GM19467 (cell line): ENCODE results near the gene AQP2.
"Not testable (repeated sequence)": the region's sequence is repeated elsewhere in the genome, so short reads cannot be mapped to it uniquely, and the experiment has no call there.

Experiments
- ATAC-seq: cut with Tn5 transposase; IDR thresholded peaks from one replicate; pipeline ENCODE4 v1.9.1; 2021; ENCODE audit warnings: mild to moderate bottlenecking, moderate library complexity; ENCODE audit not compliant: unreplicated experiment

Gene AQP2

DNA sequence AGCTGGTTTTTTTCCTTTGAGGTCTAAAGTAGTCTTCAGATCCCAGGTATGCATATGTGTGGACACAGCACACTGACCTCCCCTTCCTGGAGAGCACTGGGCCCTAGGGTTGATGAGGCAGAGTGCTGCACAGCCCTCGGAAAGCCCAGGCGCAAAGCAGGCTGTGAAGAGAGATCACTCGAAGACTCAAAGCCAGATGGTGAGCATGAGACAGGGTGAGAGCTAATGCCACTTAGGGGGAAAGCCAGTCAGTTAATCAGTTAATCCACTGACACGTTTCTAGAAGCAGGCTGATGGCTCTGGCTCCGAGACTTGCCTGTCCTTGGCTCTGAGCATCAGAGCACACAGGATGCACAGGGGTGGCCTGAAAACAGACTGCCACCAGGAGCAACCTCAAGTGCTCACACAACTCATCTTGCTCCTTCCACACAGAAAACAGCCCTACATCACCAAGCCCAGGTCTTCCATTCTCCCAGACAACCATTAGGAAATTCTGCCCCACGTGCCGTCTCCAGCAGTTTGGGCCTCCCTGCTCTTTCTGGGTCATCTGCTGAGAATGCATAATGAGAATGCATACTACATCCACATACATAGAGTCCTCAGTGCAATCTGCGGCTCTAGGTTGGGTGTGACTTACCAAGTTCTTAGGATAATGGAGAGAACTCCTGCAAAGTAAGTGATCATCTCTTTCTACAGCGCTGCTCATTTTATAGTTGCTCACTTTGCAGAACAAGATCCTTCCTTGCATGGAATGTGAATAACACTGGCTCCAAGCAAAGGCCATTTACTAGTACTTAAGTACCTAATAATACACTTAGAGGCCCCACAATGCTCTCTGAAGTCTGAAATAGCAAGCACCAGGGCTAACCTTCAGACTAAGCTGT, 34.2 kb downstream of the AQP2 start:
- ATAC-seq, result no peak

DNA sequence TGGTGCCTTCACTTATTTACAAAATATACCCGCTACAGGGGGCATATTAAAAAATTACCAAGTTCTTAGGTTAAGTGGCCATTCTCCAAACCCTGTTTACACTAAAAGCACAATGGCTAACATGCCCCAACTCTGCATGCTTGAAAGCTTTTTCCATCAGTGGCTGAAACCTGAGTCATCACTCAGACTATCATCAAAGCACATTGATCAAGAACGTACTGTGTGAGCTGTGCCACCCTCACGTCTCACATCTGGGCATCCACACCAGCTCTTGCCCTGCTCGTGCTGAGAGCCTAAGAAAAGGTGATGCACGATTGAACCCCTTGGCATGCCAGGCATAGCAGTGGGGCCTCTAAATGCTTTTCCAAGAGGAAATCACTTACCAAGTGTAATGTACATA, 35.4 kb downstream of the AQP2 start:
- ATAC-seq, result no peak

DNA sequence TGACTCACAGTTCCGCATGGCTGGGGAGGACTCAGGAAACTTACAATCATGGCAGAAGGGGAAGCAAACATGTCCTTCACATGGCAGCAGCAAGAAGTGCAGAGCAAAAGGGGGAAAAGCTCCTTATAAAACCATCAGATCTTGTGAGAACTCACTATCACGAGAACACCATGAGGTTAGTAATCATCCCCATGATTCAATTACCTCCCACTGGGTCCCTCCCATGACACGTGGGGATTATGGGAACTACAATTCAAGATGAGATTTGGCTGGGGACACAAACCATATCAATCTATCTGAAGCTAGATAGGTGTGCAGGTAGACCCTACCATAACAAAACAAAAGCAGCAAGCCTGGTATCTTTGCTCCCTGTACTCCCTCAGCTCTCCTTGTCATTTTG, 35.9 kb downstream of the AQP2 start:
- ATAC-seq, result not testable (repeated sequence)

DNA sequence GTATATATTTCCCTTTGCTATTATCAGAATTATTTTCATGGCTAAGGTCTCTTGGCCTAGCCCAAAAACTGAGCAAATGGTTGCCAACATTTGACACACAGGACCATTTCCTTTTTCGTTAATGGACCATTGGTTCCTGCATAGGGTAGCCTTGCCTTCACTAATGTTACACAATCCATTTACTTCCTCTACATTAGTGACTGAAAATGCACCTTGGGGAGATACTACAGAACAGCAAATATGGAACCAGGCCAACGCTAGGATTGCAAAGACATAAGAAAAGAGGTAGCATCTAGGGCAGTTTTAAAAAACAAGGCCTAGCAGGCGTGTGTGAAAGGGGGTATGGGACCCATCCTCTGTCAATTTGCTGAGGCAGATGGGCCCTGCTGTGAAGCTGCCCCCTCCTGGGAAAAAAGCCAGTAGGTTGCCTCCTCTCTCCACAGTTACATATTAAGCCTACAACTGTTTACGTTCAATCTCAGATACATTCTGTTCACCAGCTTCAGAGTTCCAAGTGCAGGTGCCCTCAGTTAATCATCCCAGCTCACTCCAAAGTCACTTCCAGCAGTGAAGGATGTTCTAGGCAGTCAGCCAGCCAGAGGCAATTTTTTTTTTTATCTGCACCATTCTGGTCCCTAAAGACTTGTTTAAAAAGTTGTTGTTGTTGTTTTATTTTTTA, 37.2 kb downstream of the AQP2 start:
- no peak for ATAC-seq

DNA sequence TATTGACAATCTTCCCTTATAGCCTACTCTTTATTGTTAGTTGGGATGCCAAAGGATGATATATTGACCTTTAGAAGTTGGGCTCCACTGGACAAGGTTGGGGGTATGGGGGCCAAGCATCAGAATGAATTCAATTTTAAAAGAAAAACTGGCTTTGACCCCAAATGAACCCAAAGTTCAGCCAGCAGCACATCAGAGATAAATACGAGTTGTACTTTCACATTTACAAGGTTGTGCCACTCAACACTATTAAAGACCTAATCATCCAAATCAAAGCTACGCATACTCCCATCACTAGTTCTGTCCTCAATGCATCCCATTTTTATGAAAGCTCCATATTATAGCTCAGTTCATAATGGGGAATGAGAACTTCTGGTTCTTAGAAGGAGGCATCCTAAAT, 38.9 kb downstream of the AQP2 start:
- not testable (repeated sequence) for ATAC-seq

DNA sequence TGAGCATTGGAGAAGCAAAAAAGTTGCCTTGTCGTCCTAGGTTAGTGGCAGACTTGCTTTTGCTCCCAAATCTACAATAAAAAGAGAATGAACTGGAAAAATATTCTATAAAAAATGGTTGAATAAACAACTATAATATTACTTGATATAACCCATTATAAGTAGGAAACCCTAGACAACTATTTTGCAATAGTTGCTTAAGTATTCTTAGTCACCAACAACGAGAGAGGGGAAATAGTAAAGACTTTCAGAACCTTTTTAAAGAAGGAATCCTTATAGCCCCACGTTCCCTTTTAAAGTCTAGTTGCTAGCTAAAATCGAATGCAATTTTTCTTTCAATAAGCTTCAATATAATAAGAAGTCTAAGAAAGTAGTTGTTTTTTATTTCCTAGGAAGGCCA, 39.7 kb downstream of the AQP2 start:
- no peak for ATAC-seq

DNA sequence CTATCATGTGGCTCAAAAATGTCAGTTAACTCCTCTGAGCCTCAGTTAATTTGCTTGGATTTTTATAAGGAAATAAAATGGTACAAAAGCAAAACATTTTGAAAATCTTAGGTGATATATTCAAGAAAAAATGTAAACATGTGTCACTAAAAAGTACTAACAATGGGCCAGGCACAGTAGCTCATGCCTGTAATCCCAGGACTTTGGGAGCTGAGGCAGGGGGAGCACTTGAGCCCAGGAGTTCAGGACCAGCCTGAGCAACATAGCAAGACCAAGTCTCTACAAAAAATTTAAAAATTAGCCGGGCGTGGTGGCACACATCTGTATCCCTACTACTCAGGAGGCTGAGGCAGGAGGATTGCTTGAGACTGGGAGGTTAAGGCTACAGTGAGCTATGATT, 47.9 kb downstream of the AQP2 start:
- no peak for ATAC-seq

DNA sequence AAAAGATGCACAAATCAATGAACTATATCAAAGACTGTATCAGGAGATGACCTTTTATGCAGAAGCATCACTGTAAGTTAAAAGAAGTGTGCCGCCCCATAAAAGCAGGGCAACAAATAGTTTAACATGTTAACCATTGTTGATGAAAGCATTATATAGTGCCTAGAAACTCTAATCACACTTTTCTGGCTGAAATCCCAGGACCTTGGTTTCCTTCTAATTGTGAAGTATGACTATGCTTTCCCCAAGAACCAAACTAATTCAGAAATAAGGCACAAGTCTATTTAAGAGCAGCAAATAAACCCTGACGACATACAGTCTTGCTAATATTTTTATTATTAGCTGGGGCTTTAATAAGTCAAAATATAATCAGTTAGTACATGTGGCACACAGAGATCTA, 53.1 kb downstream of the AQP2 start:
- no peak for ATAC-seq

DNA sequence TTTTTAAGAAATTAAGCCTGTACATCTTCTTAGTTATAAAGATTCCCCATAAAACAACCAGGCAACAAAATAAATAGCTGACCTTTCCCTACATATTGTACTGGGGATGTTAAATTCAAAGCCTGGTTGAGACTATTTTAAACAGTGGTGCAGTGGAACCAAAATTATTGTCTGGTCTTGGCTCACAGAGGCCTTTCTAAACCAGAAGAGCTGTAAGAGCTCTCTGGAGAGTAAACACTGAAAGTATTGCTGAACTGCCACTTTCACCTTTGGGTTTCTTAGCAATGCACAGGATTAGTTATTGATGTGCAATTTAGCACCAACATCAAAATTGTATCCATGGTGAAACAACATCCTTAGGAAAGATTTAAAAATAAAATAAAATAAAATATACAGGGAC, 54.2 kb downstream of the AQP2 start:
- no peak for ATAC-seq

DNA sequence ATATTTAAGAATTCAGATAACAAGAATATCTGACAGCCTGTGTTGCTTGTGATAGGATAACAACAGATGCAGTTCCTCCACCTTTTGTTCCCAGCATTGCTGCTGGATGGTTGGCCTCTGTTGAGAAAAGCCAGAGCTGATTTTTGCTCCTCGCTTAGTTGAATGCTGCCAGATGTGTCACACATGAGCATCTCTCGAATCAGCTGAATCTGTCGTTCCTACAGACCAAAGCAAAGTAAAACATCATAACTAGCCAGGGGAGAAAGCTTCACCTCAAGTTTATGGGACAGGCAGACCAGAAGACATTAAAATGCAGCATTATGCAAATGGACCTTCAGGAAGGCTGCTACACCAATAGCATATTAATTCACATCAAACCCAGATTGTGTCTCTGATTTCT, 54.6 kb downstream of the AQP2 start:
- ATAC-seq, result no peak

DNA sequence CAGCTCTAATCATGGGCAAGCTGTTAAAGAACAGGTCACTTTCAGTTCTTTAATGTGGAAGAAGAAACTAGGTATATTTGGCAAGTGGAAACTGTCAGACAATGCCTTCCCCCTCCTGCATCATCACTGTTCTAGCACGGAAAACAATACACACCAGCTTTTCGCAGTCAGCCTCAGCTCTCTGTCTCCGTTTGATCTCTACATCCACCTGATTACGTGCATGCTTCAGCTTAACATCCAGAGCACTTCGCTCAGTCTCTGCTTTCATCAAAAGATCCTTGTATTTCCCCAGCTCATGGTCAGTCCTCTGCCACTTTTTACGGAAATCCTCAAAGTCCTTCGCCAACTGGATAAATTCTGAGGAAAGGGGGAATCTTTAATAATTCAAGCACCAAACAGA, 55.7 kb downstream of the AQP2 start:
- no peak for ATAC-seq

DNA sequence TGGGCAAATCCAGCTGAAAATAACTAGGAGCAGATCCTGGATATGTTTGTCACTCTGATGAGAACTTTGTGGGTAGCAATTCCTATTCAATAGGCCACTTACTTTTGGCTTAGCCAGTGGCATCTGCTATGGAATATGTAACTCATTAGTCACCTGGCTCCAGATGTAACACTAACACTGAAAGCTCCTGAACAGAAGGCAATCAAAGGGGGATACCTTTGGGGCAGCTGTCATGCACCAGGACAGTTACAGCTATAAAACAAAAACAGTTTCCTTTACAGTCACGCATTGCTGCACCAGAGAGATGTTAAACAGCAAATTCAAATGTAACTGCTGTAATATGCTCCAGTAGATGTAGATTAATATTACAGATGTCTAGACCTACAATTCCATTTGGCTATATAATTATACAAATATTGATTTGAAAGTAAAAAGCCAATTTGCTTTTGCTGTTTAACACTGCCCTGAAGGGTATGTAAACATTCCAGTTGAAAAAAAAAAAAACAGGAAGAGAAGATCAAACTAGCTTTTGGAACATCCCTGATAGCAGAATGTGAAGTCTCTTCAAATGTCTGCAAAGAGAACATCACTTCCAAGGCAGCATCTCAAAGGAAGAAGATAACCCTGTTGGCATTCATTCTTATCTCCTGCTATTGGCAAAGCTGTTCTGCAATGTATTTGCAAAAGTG, 56.4 kb downstream of the AQP2 start:
- ATAC-seq, result no peak
